Hematopoietic multipotent progenitor cell treated with erythropoietin and hydrocortisone succinate and interleukin-3 and kit ligand, for 4 days (in vitro differentiated cells): ENCODE results near the gene MRGPRG.
A peak's percentile ranks its signal among the peaks of the same experiment; 100 is the strongest.
"Not testable (repeated sequence)": the region's sequence is repeated elsewhere in the genome, so short reads cannot be mapped to it uniquely, and the experiment has no call there.

Source experiments
- DNase-seq: peaks from one replicate; pipeline ENCODE4 v3.0.0-alpha.2; 2015

The MRGPRG gene

GRCh38 chr11:3170756-3171650 lies 47.6 kb downstream of the MRGPRG start:
- no peak for DNase-seq

- no peak for DNase-seq
Measured at GRCh38 chr11:3170044-3170755, 48.4 kb downstream of the MRGPRG start.

- DNase-seq = peak; percentile 94
Measured at GRCh38 chr11:3169255-3170043, 49.2 kb downstream of the MRGPRG start.

GRCh38 chr11:3168742-3169254 lies 49.8 kb downstream of the MRGPRG start:
- not testable (repeated sequence) for DNase-seq
